ENCODE measurements around the gene DEPDC1.

Gene DEPDC1

GRCh38 chr1:68464891-68465290 is 32.0 kb downstream of the DEPDC1 start:
- H3K79me1 ChIP-seq (ENCODE audit: low read length) = no peaks in the 10 kb centered on the region
- H2AFZ ChIP-seq (ENCODE audit: insufficient read depth, low read length, poor library complexity) = no peak overlapping the region
- no peak overlapping the region for H4K12ac ChIP-seq (ENCODE audit: low read depth, low read length)
- no peaks in the 10 kb centered on the region for H3K27me3 ChIP-seq (ENCODE audit: insufficient read depth, low read length)
- no peak overlapping the region for H2BK120ac ChIP-seq (ENCODE audit: insufficient read depth, low read length, poor library complexity)
- no peak overlapping the region for H2BK12ac ChIP-seq (ENCODE audit: low read length)
- no peak overlapping the region for H3K9ac ChIP-seq (ENCODE audit: low read length)
- H3K4ac ChIP-seq (ENCODE audit: low read depth, low read length) = no peak overlapping the region
- H4K8ac ChIP-seq (ENCODE audit: low read depth, low read length) = no peak overlapping the region
- no peak overlapping the region for H3K18ac ChIP-seq (ENCODE audit: low read length)
- peak overlapping the region; percentile 35 for H3K27ac ChIP-seq (ENCODE audit: low read depth, low read length)
- peaks cover 2 to 4% of the 10 kb centered on the region in 2 experiments for H3K4me1 ChIP-seq (ENCODE audit: control insufficient read depth in 1 of 2, insufficient read depth in 2 of 2, low read length in 2 of 2)
- H3K4me2 ChIP-seq (ENCODE audit: low read length) = peak overlapping the region; percentile 14
- WGBS (ENCODE audit: extremely low coverage, insufficient coverage, insufficient read length) = no CpG with 5 or more reads among the region's 6 CpGs
- H2AK5ac ChIP-seq (ENCODE audit: low read length) = no peak overlapping the region
- H3K36me3 ChIP-seq (ENCODE audit: control insufficient read depth in 1 of 2, insufficient read depth in 2 of 2, low read length in 2 of 2) = no peaks in the 10 kb centered on the region
- peaks cover 3% of the 10 kb centered on the region for H3K9me3 ChIP-seq (ENCODE audit: insufficient read depth, low read depth, low read length)
- H3K4me3 ChIP-seq (ENCODE audit: low read depth, low read length) = no peak overlapping the region
- H4K91ac ChIP-seq (ENCODE audit: low read depth, low read length) = no peak overlapping the region
- no peaks in the 10 kb centered on the region for H3K79me2 ChIP-seq (ENCODE audit: control insufficient read depth, insufficient read depth, low read length, poor library complexity)
- H3K14ac ChIP-seq (ENCODE audit: low read length) = no peak overlapping the region
- H2BK5ac ChIP-seq (ENCODE audit: low read depth, low read length, poor library complexity) = no peak overlapping the region
- DNase-seq = peak; percentile 59 to 82
- no peak overlapping the region for H3K23ac ChIP-seq (ENCODE audit: low read length)

DNA sequence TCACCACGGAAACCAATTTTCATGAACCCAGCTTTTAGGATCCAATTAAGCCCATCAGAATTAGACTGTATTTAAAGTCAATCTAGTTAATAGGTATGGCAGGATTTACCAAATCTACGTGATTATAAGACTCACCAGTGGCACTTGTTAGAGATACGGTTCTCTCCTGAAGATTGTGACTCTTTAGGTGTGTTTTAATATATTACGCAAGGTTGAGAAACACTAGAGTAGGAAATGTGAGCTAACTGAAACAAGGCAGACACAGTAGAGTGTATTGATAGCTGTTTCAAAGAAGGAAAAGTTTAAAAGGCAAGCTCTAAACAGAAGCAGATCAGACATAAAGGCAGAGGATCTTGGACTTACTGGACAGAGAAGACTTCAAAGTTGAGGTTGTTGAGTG is 35.9 kb downstream of the DEPDC1 start:
- H3K4me1 ChIP-seq (ENCODE audit: control insufficient read depth in 1 of 2, insufficient read depth in 2 of 2, low read length in 2 of 2) = peaks cover 2 to 3% of the 10 kb centered on the region in 2 experiments
- no peak overlapping the region for H2AK5ac ChIP-seq (ENCODE audit: low read length)
- no peak overlapping the region for H3K27ac ChIP-seq (ENCODE audit: low read depth, low read length)
- no peak overlapping the region for H3K4me2 ChIP-seq (ENCODE audit: low read length)
- H3K4ac ChIP-seq (ENCODE audit: low read depth, low read length) = no peak overlapping the region
- H3K4me3 ChIP-seq (ENCODE audit: low read depth, low read length) = no peak overlapping the region
- DNase-seq = no peak
- no peak overlapping the region for H2BK5ac ChIP-seq (ENCODE audit: low read depth, low read length, poor library complexity)
- peaks cover 3% of the 10 kb centered on the region for H3K9me3 ChIP-seq (ENCODE audit: insufficient read depth, low read depth, low read length)
- H2AFZ ChIP-seq (ENCODE audit: insufficient read depth, low read length, poor library complexity) = no peak overlapping the region
- no peak overlapping the region for H2BK12ac ChIP-seq (ENCODE audit: low read length)
- H4K12ac ChIP-seq (ENCODE audit: low read depth, low read length) = no peak overlapping the region
- no peak overlapping the region for H3K23ac ChIP-seq (ENCODE audit: low read length)
- H4K91ac ChIP-seq (ENCODE audit: low read depth, low read length) = no peak overlapping the region
- H3K36me3 ChIP-seq (ENCODE audit: control insufficient read depth in 1 of 2, insufficient read depth in 2 of 2, low read length in 2 of 2) = no peaks in the 10 kb centered on the region
- no peak overlapping the region for H4K8ac ChIP-seq (ENCODE audit: low read depth, low read length)
- no peaks in the 10 kb centered on the region for H3K79me1 ChIP-seq (ENCODE audit: low read length)
- no peak overlapping the region for H3K18ac ChIP-seq (ENCODE audit: low read length)
- no peaks in the 10 kb centered on the region for H3K79me2 ChIP-seq (ENCODE audit: control insufficient read depth, insufficient read depth, low read length, poor library complexity)
- no peak overlapping the region for H2BK120ac ChIP-seq (ENCODE audit: insufficient read depth, low read length, poor library complexity)
- H3K27me3 ChIP-seq (ENCODE audit: insufficient read depth, low read length) = no peaks in the 10 kb centered on the region
- WGBS (ENCODE audit: extremely low coverage, insufficient coverage, insufficient read length) = no CpG with 5 or more reads among the region's 4 CpGs
- no peak overlapping the region for H3K9ac ChIP-seq (ENCODE audit: low read length)
- H3K14ac ChIP-seq (ENCODE audit: low read length) = no peak overlapping the region

GRCh38 chr1:68459796-68460195 is 37.1 kb downstream of the DEPDC1 start:
- H3K9me3 ChIP-seq (ENCODE audit: insufficient read depth, low read depth, low read length) = peaks cover 3% of the 10 kb centered on the region

GRCh38 chr1:68459091-68459490 is 37.8 kb downstream of the DEPDC1 start:
- Histone ChIP-seq H3K4me1 (ENCODE audit: control insufficient read depth in 1 of 2, insufficient read depth in 2 of 2, low read length in 2 of 2) (no peaks in the 10 kb centered on the region), H2AK5ac (ENCODE audit: low read length) (no peak overlapping the region), H4K12ac (ENCODE audit: low read depth, low read length) (no peak overlapping the region), H3K79me2 (ENCODE audit: control insufficient read depth, insufficient read depth, low read length, poor library complexity) (no peaks in the 10 kb centered on the region), H3K4me3 (ENCODE audit: low read depth, low read length) (no peak overlapping the region), H3K79me1 (ENCODE audit: low read length) (no peaks in the 10 kb centered on the region), H3K4me2 (ENCODE audit: low read length) (no peak overlapping the region), H4K91ac (ENCODE audit: low read depth, low read length) (no peak overlapping the region), H3K9ac (ENCODE audit: low read length) (no peak overlapping the region), H3K9me3 (ENCODE audit: insufficient read depth, low read depth, low read length) (peaks cover 2% of the 10 kb centered on the region), H3K14ac (ENCODE audit: low read length) (no peak overlapping the region), H3K18ac (ENCODE audit: low read length) (no peak overlapping the region), H2BK12ac (ENCODE audit: low read length) (no peak overlapping the region), H3K36me3 (ENCODE audit: control insufficient read depth in 1 of 2, insufficient read depth in 2 of 2, low read length in 2 of 2) (no peaks in the 10 kb centered on the region), H2AFZ (ENCODE audit: insufficient read depth, low read length, poor library complexity) (no peak overlapping the region), H2BK5ac (ENCODE audit: low read depth, low read length, poor library complexity) (no peak overlapping the region), H4K8ac (ENCODE audit: low read depth, low read length) (no peak overlapping the region), H3K27ac (ENCODE audit: low read depth, low read length) (no peak overlapping the region), H2BK120ac (ENCODE audit: insufficient read depth, low read length, poor library complexity) (no peak overlapping the region), H3K23ac (ENCODE audit: low read length) (no peak overlapping the region), H3K27me3 (ENCODE audit: insufficient read depth, low read length) (no peaks in the 10 kb centered on the region), H3K4ac (ENCODE audit: low read depth, low read length) (no peak overlapping the region)
- no peak for DNase-seq
- WGBS (ENCODE audit: extremely low coverage, insufficient coverage, insufficient read length) = no CpG with 5 or more reads among the region's 2 CpGs

More at GRCh38 chr1:68459796-68460195, 37.1 kb downstream of the DEPDC1 start:
- Histone ChIP-seq H3K4me1 (ENCODE audit: control insufficient read depth in 1 of 2, insufficient read depth in 2 of 2, low read length in 2 of 2) (peaks cover 0 to 2% of the 10 kb centered on the region in 2 experiments), H3K4ac (ENCODE audit: low read depth, low read length) (no peak overlapping the region), H2BK5ac (ENCODE audit: low read depth, low read length, poor library complexity) (no peak overlapping the region), H3K14ac (ENCODE audit: low read length) (no peak overlapping the region), H2BK120ac (ENCODE audit: insufficient read depth, low read length, poor library complexity) (no peak overlapping the region), H3K27me3 (ENCODE audit: insufficient read depth, low read length) (no peaks in the 10 kb centered on the region), H4K91ac (ENCODE audit: low read depth, low read length) (no peak overlapping the region), H3K4me2 (ENCODE audit: low read length) (no peak overlapping the region), H2AK5ac (ENCODE audit: low read length) (no peak overlapping the region), H3K79me1 (ENCODE audit: low read length) (no peaks in the 10 kb centered on the region), H3K9ac (ENCODE audit: low read length) (no peak overlapping the region), H3K36me3 (ENCODE audit: control insufficient read depth in 1 of 2, insufficient read depth in 2 of 2, low read length in 2 of 2) (no peaks in the 10 kb centered on the region), H3K18ac (ENCODE audit: low read length) (no peak overlapping the region), H3K4me3 (ENCODE audit: low read depth, low read length) (no peak overlapping the region), H2AFZ (ENCODE audit: insufficient read depth, low read length, poor library complexity) (no peak overlapping the region), H4K8ac (ENCODE audit: low read depth, low read length) (no peak overlapping the region), H3K27ac (ENCODE audit: low read depth, low read length) (no peak overlapping the region), H3K23ac (ENCODE audit: low read length) (no peak overlapping the region), H3K79me2 (ENCODE audit: control insufficient read depth, insufficient read depth, low read length, poor library complexity) (no peaks in the 10 kb centered on the region), H2BK12ac (ENCODE audit: low read length) (no peak overlapping the region), H4K12ac (ENCODE audit: low read depth, low read length) (no peak overlapping the region)
- WGBS (ENCODE audit: extremely low coverage, insufficient coverage, insufficient read length) = no CpG with 5 or more reads among the region's 1 CpG
- DNase-seq = no peak
